Pancreas (tissue), 10 donors: ENCODE data around the gene BRINP3. TPM values are rescaled to one million over a fixed set of nuclear protein-coding genes. Genes with fewer than 3 reads are reported as not detected.

ENCODE experiments used
- ATAC-seq, 4 donors: fragments of 200-7000 bp; cut with Tn5 transposase; one replicate each; pipeline versions ENCODE4 v1.8.0 to v1.9.1; 2020; ENCODE audit warnings: mild to moderate bottlenecking in 4 of 4, moderate library complexity in 4 of 4
- DNase-seq, 6 donors: peaks; one replicate each; pipeline ENCODE4 v3.0.0-alpha.2; 2020
- FAIRE-seq: peaks from 2 replicates; lab custom pipeline; 2012; peaks lifted over from hg19 to GRCh38; lab: Jason Lieb, UNC
- H3K27ac ChIP-seq, 4 donors: fragments of 200-600 bp; sonication (generic); 1 replicate in 3 of 4; 2 replicates in 1 of 4; pipeline versions ENCODE4 v1.5.0 to v1.8.0; 2020
- H3K27me3 ChIP-seq, 4 donors: fragments of 200-600 bp; one replicate each; pipeline ENCODE4 v1.8.0; 2021
- H3K36me3 ChIP-seq, 3 donors: fragments of 200-600 bp; sonication (generic) in 1 of 3; one replicate each; pipeline versions ENCODE4 v1.5.0 to v1.8.0; 2020 to 2021
- H3K4me1 ChIP-seq, 3 donors: fragments of 200-600 bp; one replicate each; pipeline ENCODE4 v1.8.0; 2021
- H3K4me3 ChIP-seq, 4 donors: fragments of 200-600 bp; sonication (generic) in 2 of 4; one replicate each; pipeline versions ENCODE4 v1.5.0 to v1.8.0; 2020 to 2021
- H3K9me3 ChIP-seq, 4 donors: fragments of 200-600 bp; one replicate each; pipeline ENCODE4 v1.8.0; 2021
- CTCF ChIP-seq, 4 donors: fragments of 200-600 bp; sonication (generic) in 3 of 4; IDR thresholded peaks; one replicate each; pipeline versions ENCODE4 v1.5.0 to v1.8.0; 2021; ENCODE audit warnings: antibody characterized with exemption in 4 of 4
- WGBS, 2 donors: extraction: QIAGEN DNeasy Blood & Tissue Kit; methylation state at CpG; one replicate each; pipeline ENCODE4 v1.1.7; 2013; 5-methylcytosine and 5-hydroxymethylcytosine counted together
- intact Hi-C, 3 donors: fragments of 100-400 bp; cut with DNase I; formaldehyde crosslinking; loops; one replicate each; pipeline versions ENCODE4 v1.11.1 to v1.14.2; 2022
- polyA plus RNA-seq, 2 donors: library from polyadenylated mRNA; stranded (reverse); fragments of 200-250 nt; gene quantifications; one replicate each; pipeline ENCODE4 v1.2.3, GENCODE V29; 2013
- total RNA-seq, 6 donors: library from RNA; stranded (reverse); fragmentation: NEBNext Ultra II Directional in 4 of 6; extraction: Animal tissue kit (Norgen Biotek cat#: 25700) in 4 of 6; gene quantifications; one replicate each; pipeline versions ENCODE4 v1.2.1 to v1.2.4, GENCODE V29; 2021 to 2023
- donor health status: healthy with polysubstance abuse.
- donor health status: DM: no; HTN: no; CAD: no; lungs with moderate emphysema.
- donor health status: DM: no; HTN: no; CAD: no.
- donor health status: control.
- donor health status: control.
- donor health status: Bipolar disorder and iron deficiency.
- donor health status: DM: yes; HTN: yes; CAD: no.
- donor health status: DM: no; HTN: no; CAD: no.
- donor health status: DM: no; HTN: no; CAD: no.
- donor health status: DM: yes; HTN: yes; CAD: no.

Gene BRINP3
- total and polyA plus RNA-seq, 8 donors, result 0.24 to 0.42 TPM; not detected in 6

- Histone ChIP-seq H3K36me3 (no peaks in the 10 kb centered on the region), H3K27ac (no peak overlapping the region), H3K27me3 (peaks cover 0 to 3% (median 0%) of the 10 kb centered on the region in 4 donors), H3K4me3 (no peak overlapping the region), H3K9me3 (no peaks in the 10 kb centered on the region), H3K4me1 (no peaks in the 10 kb centered on the region)
- no peak for TF ChIP-seq CTCF (IDR thresholded peaks at IDR 0.05)
- ATAC-seq, result no peak
- no peak for DNase-seq
- intact Hi-C loops, result no loop called here
- no peak for FAIRE-seq
These were observed 48.5 kb downstream of the BRINP3 start for GRCh38 chr1:190429141-190429540.

GRCh38 chr1:190416239-190416638, 61.4 kb downstream of the BRINP3 start:
- intact Hi-C loops, result no loop called here
- FAIRE-seq, result no peak
- no peak overlapping the region for H3K27ac ChIP-seq
- ATAC-seq, result no peak
- H3K36me3 ChIP-seq, result no peaks in the 10 kb centered on the region
- no peak for DNase-seq
- H3K4me3 ChIP-seq, result no peak overlapping the region
- TF ChIP-seq CTCF (IDR thresholded peaks at IDR 0.05), result no peak
- H3K4me1 ChIP-seq, result no peaks in the 10 kb centered on the region
- whole genome bisulfite sequencing, 2 donors, result 75 to 79% methylated on average over 1 of the region's 1 CpG
- no peaks in the 10 kb centered on the region for H3K27me3 ChIP-seq
- H3K9me3 ChIP-seq, result no peaks in the 10 kb centered on the region

GRCh38 chr1:190413142-190413541, 64.5 kb downstream of the BRINP3 start:
- Histone ChIP-seq H3K27ac (no peak overlapping the region), H3K9me3 (no peaks in the 10 kb centered on the region), H3K4me3 (no peak overlapping the region), H3K4me1 (no peaks in the 10 kb centered on the region), H3K36me3 (no peaks in the 10 kb centered on the region), H3K27me3 (no peaks in the 10 kb centered on the region)
- no peak for DNase-seq
- TF ChIP-seq CTCF (IDR thresholded peaks at IDR 0.05), result no peak
- no peak for ATAC-seq
- WGBS, 2 donors, result 81 to 87% methylated on average over 3 of the region's 3 CpGs
- intact Hi-C loops, result no loop called here
- FAIRE-seq, result no peak

GRCh38 chr1:190403402-190403801, 74.3 kb downstream of the BRINP3 start:
- Histone ChIP-seq H3K4me1 (no peaks in the 10 kb centered on the region), H3K36me3 (no peaks in the 10 kb centered on the region), H3K27ac (no peak overlapping the region), H3K4me3 (no peak overlapping the region), H3K9me3 (no peaks in the 10 kb centered on the region), H3K27me3 (no peaks in the 10 kb centered on the region)
- intact Hi-C loops, result no loop called here
- DNase-seq (no peak), ATAC-seq (no peak), FAIRE-seq (no peak)
- no peak for TF ChIP-seq CTCF (IDR thresholded peaks at IDR 0.05)
- WGBS, 2 donors, result 51 to 52% methylated on average over 3 of the region's 3 CpGs

- no peak overlapping the region for H3K27ac ChIP-seq
- FAIRE-seq (no peak), ATAC-seq (no peak), DNase-seq (no peak)
- no peak for TF ChIP-seq CTCF (IDR thresholded peaks at IDR 0.05)
- intact Hi-C loops, result no loop called here
- peaks cover 0 to 3% (median 0%) of the 10 kb centered on the region in 4 donors for H3K27me3 ChIP-seq
- H3K9me3 ChIP-seq, result no peaks in the 10 kb centered on the region
- H3K4me1 ChIP-seq, result no peaks in the 10 kb centered on the region
- H3K4me3 ChIP-seq, result no peak overlapping the region
- WGBS, 2 donors, result 56 to 65% methylated on average over 3 of the region's 3 CpGs
- H3K36me3 ChIP-seq, result no peaks in the 10 kb centered on the region
These were observed 78.4 kb downstream of the BRINP3 start for GRCh38 chr1:190399233-190399632.
